ENCODE data around the gene GDPGP1.

- TF ChIP-seq CTCF (IDR thresholded peaks at IDR 0.05) (no peak), CEBPB (IDR thresholded peaks at IDR 0.05) (no peak), RFX5 (IDR thresholded peaks at IDR 0.05) (no peak), JUN (IDR thresholded peaks at IDR 0.05) (no peak), CHD2 (IDR thresholded peaks at IDR 0.05; ENCODE audit: low read length, partially characterized antibody) (no peak), MAFK (IDR thresholded peaks at IDR 0.05; ENCODE audit: partially characterized antibody) (no peak), RAD21 (conservative IDR thresholded peaks at IDR 0.05 in 1 of 2, IDR thresholded peaks at IDR 0.05 in 1 of 2) (no peak), BHLHE40 (IDR thresholded peaks at IDR 0.05; ENCODE audit: low read depth, low read length) (no peak), SMC3 (IDR thresholded peaks at IDR 0.05) (no peak), RCOR1 (IDR thresholded peaks at IDR 0.05; ENCODE audit: low read depth, low read length) (no peak), MAX (IDR thresholded peaks at IDR 0.05) (no peak)
Measured at GRCh38 chr15:90230610-90231009, 3.4 kb upstream of the GDPGP1 start.
